ENCODE measurements around the gene PDCD2. TPM values are rescaled to one million over a fixed set of nuclear protein-coding genes. Genes with fewer than 3 reads are reported as not detected.

The PDCD2 gene
- total RNA-seq, 2 experiments from 2014 or later = 133 to 152 TPM

- Mint-ChIP-seq H3K27me3 (no peaks in the 10 kb centered on the region), H3K36me3 (ENCODE audit: low read depth) (peaks cover 55% of the 10 kb centered on the region), H3K27ac (peak overlapping the region; percentile 7), H3K9me3 (ENCODE audit: low read depth) (no peaks in the 10 kb centered on the region), H3K4me1 (peaks cover 24% of the 10 kb centered on the region), H3K4me3 (no peak overlapping the region)
- ChIA-PET CTCF (no interaction called here), POLR2A (no interaction called here)
- no peak for ATAC-seq
- DNase-seq = no peak
- intact Hi-C loops (cut with DNase I, micrococcal nuclease) = no loop called here
Observed at GRCh38 chr6:170578909-170579308, 5.5 kb downstream of the PDCD2 start.

GRCh38 chr6:170575250-170575649 lies 9.2 kb downstream of the PDCD2 start:
- intact Hi-C loops (cut with DNase I, micrococcal nuclease) = no loop called here
- Mint-ChIP-seq H3K27ac (peak overlapping the region; percentile 13), H3K9me3 (ENCODE audit: low read depth) (no peaks in the 10 kb centered on the region), H3K4me1 (no peaks in the 10 kb centered on the region), H3K36me3 (ENCODE audit: low read depth) (peaks cover 37% of the 10 kb centered on the region), H3K27me3 (no peaks in the 10 kb centered on the region), H3K4me3 (no peak overlapping the region)
- POLR2A ChIA-PET = interaction anchor here (0.8 kb wide), 1 partner anchor 23 kb away, joined by 3 read pairs; no protein-coding TSS in a partner anchor
- CTCF ChIA-PET = interaction anchor here (1.0 to 2.1 kb wide), 5 partner anchors 9 to 694 kb away, joined by 3 to 10 read pairs (median 4); partner anchors contain the start of gene PDCD2
- DNase-seq (no peak), ATAC-seq (no peak)

- Mint-ChIP-seq H3K27ac (no peak overlapping the region), H3K4me3 (no peak overlapping the region), H3K9me3 (ENCODE audit: low read depth) (no peaks in the 10 kb centered on the region), H3K4me1 (no peaks in the 10 kb centered on the region), H3K36me3 (ENCODE audit: low read depth) (peaks cover 35% of the 10 kb centered on the region), H3K27me3 (no peaks in the 10 kb centered on the region)
- ATAC-seq (no peak), DNase-seq (no peak)
- intact Hi-C loops (cut with DNase I, micrococcal nuclease) = no loop called here
- ChIA-PET CTCF (interaction anchor here (1.1 to 2.1 kb wide), 2 partner anchors 9 to 11 kb away, joined by 3 to 10 read pairs; partner anchors contain the start of gene PDCD2), POLR2A (no interaction called here)
Observed at GRCh38 chr6:170572704-170573466, 11.6 kb downstream of the PDCD2 start.

GRCh38 chr6:170564936-170565530 lies 19.4 kb downstream of the PDCD2 start:
- Mint-ChIP-seq H3K36me3 (ENCODE audit: low read depth) (peaks cover 44% of the 10 kb centered on the region), H3K27me3 (no peaks in the 10 kb centered on the region), H3K9me3 (ENCODE audit: low read depth) (no peaks in the 10 kb centered on the region), H3K4me1 (peaks cover 9% of the 10 kb centered on the region), H3K4me3 (no peak overlapping the region), H3K27ac (no peak overlapping the region)
- intact Hi-C loops (cut with DNase I, micrococcal nuclease) = no loop called here
- POLR2A ChIA-PET = no interaction called here
- CTCF ChIA-PET = interaction anchor here (1.2 kb wide), 1 partner anchor 33 kb away, joined by 3 read pairs; no protein-coding TSS in a partner anchor
- no peak for DNase-seq
- no peak for ATAC-seq

GRCh38 chr6:170561555-170561954 lies 22.9 kb downstream of the PDCD2 start:
- POLR2A ChIA-PET = no interaction called here
- DNase-seq = no peak
- Mint-ChIP-seq H3K36me3 (ENCODE audit: low read depth) (peaks cover 41% of the 10 kb centered on the region), H3K4me3 (no peak overlapping the region), H3K9me3 (ENCODE audit: low read depth) (no peaks in the 10 kb centered on the region), H3K4me1 (peaks cover 28% of the 10 kb centered on the region), H3K27ac (no peak overlapping the region), H3K27me3 (no peaks in the 10 kb centered on the region)
- intact Hi-C loops (cut with DNase I, micrococcal nuclease) = no loop called here
- CTCF ChIA-PET = interaction anchor here (0.5 kb wide), 1 partner anchor 512 kb away, joined by 3 read pairs; no protein-coding TSS in a partner anchor
- no peak for ATAC-seq

GRCh38 chr6:170555305-170555704 lies 29.1 kb downstream of the PDCD2 start:
- Mint-ChIP-seq H3K9me3 (ENCODE audit: low read depth) (no peaks in the 10 kb centered on the region), H3K27me3 (no peaks in the 10 kb centered on the region), H3K4me3 (no peak overlapping the region), H3K36me3 (ENCODE audit: low read depth) (peaks cover 32% of the 10 kb centered on the region), H3K4me1 (peaks cover 30% of the 10 kb centered on the region), H3K27ac (no peak overlapping the region)
- intact Hi-C loops (cut with DNase I, micrococcal nuclease) = loop anchor here in 1 of 2 experiments (2.0 to 10.0 kb wide), 2 partner anchors 251 to 855 kb away; partner anchors contain the start of gene FAM120B
- ATAC-seq (no peak), DNase-seq (no peak)
- CTCF ChIA-PET = interaction anchor here (1.1 to 1.5 kb wide), 2 partner anchors 26 to 28 kb away, joined by 4 read pairs; no protein-coding TSS in a partner anchor
- POLR2A ChIA-PET = no interaction called here

- peaks cover 33% of the 10 kb centered on the region for H3K36me3 Mint-ChIP-seq (ENCODE audit: low read depth)
- intact Hi-C loops (cut with DNase I, micrococcal nuclease) = loop anchor here (1.0 to 10.0 kb wide), 6 partner anchors 30 to 854 kb away; partner anchors contain the start of genes DYNLT2 (in 2 of the 2), ERMARD (in 2 of the 2), FAM120B (in 2 of the 2) and PDCD2 (in 2 of the 2)
- H3K4me3 Mint-ChIP-seq = no peak overlapping the region
- DNase-seq (no peak), ATAC-seq (no peak)
- ChIA-PET POLR2A (no interaction called here), CTCF (interaction anchor here (1.5 kb wide), 1 partner anchor 29 kb away, joined by 4 read pairs; no protein-coding TSS in a partner anchor)
- no peaks in the 10 kb centered on the region for H3K27me3 Mint-ChIP-seq
- H3K27ac Mint-ChIP-seq = no peak overlapping the region
- H3K9me3 Mint-ChIP-seq (ENCODE audit: low read depth) = no peaks in the 10 kb centered on the region
- H3K4me1 Mint-ChIP-seq = peaks cover 33% of the 10 kb centered on the region
Observed at GRCh38 chr6:170554796-170555137, 29.7 kb downstream of the PDCD2 start.

GRCh38 chr6:170554013-170554795 lies 30.2 kb downstream of the PDCD2 start, which contains the start of gene TBP:
TSS of gene TBP (plus strand) at chr6:170554369. CDS start at chr6:170557030, 2,661 bp downstream.
- POLR2A ChIA-PET = interaction anchor here (0.7 kb wide), 1 partner anchor 13 kb away, joined by 4 read pairs; no protein-coding TSS in a partner anchor
- Mint-ChIP-seq H3K27ac (no peak within 1 kb of the TSS), H3K36me3 (ENCODE audit: low read depth) (peaks cover 35% of the 10 kb centered on the region), H3K9me3 (ENCODE audit: low read depth) (no peaks in the 10 kb centered on the region), H3K4me1 (peaks cover 36% of the 10 kb centered on the region), H3K4me3 (no peak within 1 kb of the TSS), H3K27me3 (no peaks in the 10 kb centered on the region)
- CTCF ChIA-PET = interaction anchor here (0.8 kb wide), 1 partner anchor 24 kb away, joined by 4 read pairs; no protein-coding TSS in a partner anchor
- intact Hi-C loops (cut with DNase I, micrococcal nuclease) = loop anchor here (1.0 to 10.0 kb wide), 6 partner anchors 30 to 853 kb away; partner anchors contain the start of genes DYNLT2 (in 2 of the 2), ERMARD (in 2 of the 2), FAM120B (in 2 of the 2) and PDCD2 (in 2 of the 2)
- peak; percentile 98 for DNase-seq
- ATAC-seq = peak; percentile 96

GRCh38 chr6:170553534-170554012 lies 30.9 kb downstream of the PDCD2 start:
- Mint-ChIP-seq H3K4me1 (peaks cover 37% of the 10 kb centered on the region), H3K9me3 (ENCODE audit: low read depth) (no peaks in the 10 kb centered on the region), H3K36me3 (ENCODE audit: low read depth) (peaks cover 37% of the 10 kb centered on the region), H3K27ac (no peak overlapping the region), H3K27me3 (no peaks in the 10 kb centered on the region), H3K4me3 (no peak overlapping the region)
- POLR2A ChIA-PET = interaction anchor here (0.7 kb wide), 1 partner anchor 14 kb away, joined by 4 read pairs; no protein-coding TSS in a partner anchor
- CTCF ChIA-PET = interaction anchor here (0.8 to 1.9 kb wide), 3 partner anchors 13 to 31 kb away, joined by 3 to 7 read pairs (median 4); partner anchors contain the start of gene PDCD2
- ATAC-seq = peak; percentile 62
- intact Hi-C loops (cut with DNase I, micrococcal nuclease) = loop anchor here (1.0 to 10.0 kb wide), 7 partner anchors 31 to 853 kb away; partner anchors contain the start of genes DYNLT2 (in 2 of the 2), ERMARD (in 2 of the 2), FAM120B (in 2 of the 2) and PDCD2 (in 2 of the 2)
- DNase-seq = no peak

- DNase-seq (peak; percentile 90), ATAC-seq (peak; percentile 50)
- Mint-ChIP-seq H3K27ac (no peak within 1 kb of the TSS), H3K4me3 (no peak within 1 kb of the TSS), H3K36me3 (ENCODE audit: low read depth) (peaks cover 37% of the 10 kb centered on the region), H3K27me3 (no peaks in the 10 kb centered on the region), H3K4me1 (peaks cover 34% of the 10 kb centered on the region), H3K9me3 (ENCODE audit: low read depth) (no peaks in the 10 kb centered on the region)
- intact Hi-C loops (cut with DNase I, micrococcal nuclease) = loop anchor here (1.0 to 10.0 kb wide), 2 partner anchors 248 to 851 kb away; partner anchors contain the start of genes C6orf120 (in 1 of the 2), FAM120B (in 1 of the 2) and WDR27 (in 1 of the 2)
- ChIA-PET CTCF (interaction anchor here (1.0 to 1.9 kb wide), 3 partner anchors 10 to 31 kb away, joined by 3 to 7 read pairs (median 4); partner anchors contain the start of gene PDCD2), POLR2A (interaction anchor here (0.6 to 1.8 kb wide), 4 partner anchors 15 to 260 kb away, joined by 3 to 5 read pairs (median 4); partner anchors contain the start of gene PDCD2)
Observed at GRCh38 chr6:170552765-170553533, 31.5 kb downstream of the PDCD2 start, which contains the start of gene PSMB1. TSS of gene PSMB1 (minus strand) at chr6:170553307. CDS start at chr6:170553242, 65 bp downstream.
